ENCODE data around the gene ST6GALNAC4. TPM values are rescaled to one million over a fixed set of nuclear protein-coding genes. Genes with fewer than 3 reads are reported as not detected.
A peak's percentile ranks its signal among the peaks of the same experiment; 100 is the strongest.

Gene ST6GALNAC4
- total RNA-seq, 1 experiment from 2014 or later: 28.3 TPM

- TF ChIP-seq EZH2 (IDR thresholded peaks at IDR 0.05; ENCODE audit: low read depth) (no peak), CTCF (conservative IDR thresholded peaks at IDR 0.05) (no peak)
- no peaks in the 10 kb centered on the region for H3K9me3 ChIP-seq (ENCODE audit: insufficient read depth, low read depth)
- no peaks in the 10 kb centered on the region for H3K79me2 ChIP-seq (ENCODE audit: low read depth)
- intact Hi-C loops (cut with micrococcal nuclease; ENCODE audit: unreplicated experiment): no loop called here
- no peaks in the 10 kb centered on the region for H3K27me3 ChIP-seq (ENCODE audit: insufficient read depth, low read depth)
- no peaks in the 10 kb centered on the region for H4K20me1 ChIP-seq (ENCODE audit: insufficient read depth)
- H3F3A ChIP-seq (ENCODE audit: insufficient read depth, low read depth): peaks cover 56% of the 10 kb centered on the region
- no peak overlapping the region for H2AFZ ChIP-seq
- BruUV-seq (replicated peaks): no TSS peak
- CTCF ChIA-PET: no interaction called here
- H3K4me3 ChIP-seq: no peak overlapping the region
- H3K4me1 ChIP-seq (replicated peaks; ENCODE audit: insufficient read depth): peaks cover 28% of the 10 kb centered on the region
- no peaks in the 10 kb centered on the region for H3K36me3 ChIP-seq (ENCODE audit: low read depth)
- no peak for DNase-seq
- no peak overlapping the region for H3K27ac ChIP-seq
- H3K9me2 ChIP-seq (ENCODE audit: insufficient read depth): no peaks in the 10 kb centered on the region
- no peak overlapping the region for H3K4me2 ChIP-seq
- POLR2A ChIA-PET (ENCODE audit: unreplicated experiment): no interaction called here
These were observed 9.4 kb upstream of the ST6GALNAC4 start for GRCh38 chr9:127925959-127926905.

- H3K4me3 ChIP-seq: no peak overlapping the region
- BruUV-seq (replicated peaks): no TSS peak
- H3K9me3 ChIP-seq (ENCODE audit: insufficient read depth, low read depth): no peaks in the 10 kb centered on the region
- peaks cover 32% of the 10 kb centered on the region for H3K4me1 ChIP-seq (replicated peaks; ENCODE audit: insufficient read depth)
- H3K79me2 ChIP-seq (ENCODE audit: low read depth): no peaks in the 10 kb centered on the region
- no peak for DNase-seq
- H3K27ac ChIP-seq: no peak overlapping the region
- no peak for TF ChIP-seq EZH2 (IDR thresholded peaks at IDR 0.05; ENCODE audit: low read depth)
- no peak for TF ChIP-seq CTCF (conservative IDR thresholded peaks at IDR 0.05)
- ChIA-PET CTCF (no interaction called here), POLR2A (ENCODE audit: unreplicated experiment) (interaction anchor here (0.6 kb wide), 1 partner anchor 124 kb away, joined by 10 read pairs; no protein-coding TSS in a partner anchor)
- intact Hi-C loops (cut with micrococcal nuclease; ENCODE audit: unreplicated experiment): no loop called here
- no peaks in the 10 kb centered on the region for H3K9me2 ChIP-seq (ENCODE audit: insufficient read depth)
- H3K27me3 ChIP-seq (ENCODE audit: insufficient read depth, low read depth): no peaks in the 10 kb centered on the region
- no peak overlapping the region for H2AFZ ChIP-seq
- H4K20me1 ChIP-seq (ENCODE audit: insufficient read depth): no peaks in the 10 kb centered on the region
- peaks cover 51% of the 10 kb centered on the region; the same call in 1 of the 2 replicates for H3F3A ChIP-seq (ENCODE audit: insufficient read depth, low read depth)
- no peaks in the 10 kb centered on the region for H3K36me3 ChIP-seq (ENCODE audit: low read depth)
- H3K4me2 ChIP-seq: no peak overlapping the region
These were observed 8.0 kb upstream of the ST6GALNAC4 start for GRCh38 chr9:127924736-127925444.

GRCh38 chr9:127923771-127924170, 6.9 kb upstream of the ST6GALNAC4 start:
- peak in 1 of 2 experiments; percentile 53 for DNase-seq
- POLR2A ChIA-PET (ENCODE audit: unreplicated experiment): no interaction called here
- TF ChIP-seq EZH2 (IDR thresholded peaks at IDR 0.05; ENCODE audit: low read depth): no peak

More at GRCh38 chr9:127923771-127924170, 6.9 kb upstream of the ST6GALNAC4 start:
- Histone ChIP-seq H3K36me3 (ENCODE audit: low read depth) (no peaks in the 10 kb centered on the region), H3K4me3 (no peak overlapping the region), H3K27ac (no peak overlapping the region), H3K4me1 (replicated peaks; ENCODE audit: insufficient read depth) (peaks cover 37% of the 10 kb centered on the region), H3K9me2 (ENCODE audit: insufficient read depth) (no peaks in the 10 kb centered on the region), H3F3A (ENCODE audit: insufficient read depth, low read depth) (peaks cover 52% of the 10 kb centered on the region), H2AFZ (no peak overlapping the region), H3K79me2 (ENCODE audit: low read depth) (no peaks in the 10 kb centered on the region), H3K4me2 (no peak overlapping the region), H4K20me1 (ENCODE audit: insufficient read depth) (no peaks in the 10 kb centered on the region), H3K27me3 (ENCODE audit: insufficient read depth, low read depth) (no peaks in the 10 kb centered on the region), H3K9me3 (ENCODE audit: insufficient read depth, low read depth) (no peaks in the 10 kb centered on the region)
- CTCF ChIA-PET: no interaction called here
- intact Hi-C loops (cut with micrococcal nuclease; ENCODE audit: unreplicated experiment): no loop called here
- no TSS peak for BruUV-seq (replicated peaks)

Measured in PC-9 (cell line).